SU-DHL-6 (cell line): Measurements from ENCODE around the gene MBTPS2.

Experiments used
- H2AFZ ChIP-seq: fragments of 200-600 bp; sonication (generic); 2 replicates; pipeline ENCODE4 v1.6.1; 2014; ENCODE audit warnings: low read depth, mild to moderate bottlenecking, moderate library complexity, mixed read lengths, antibody characterized with exemption, low read length; ENCODE audit not compliant: severe bottlenecking
- H3F3A ChIP-seq: fragments of 200-600 bp; shearing (Covaris generic); 2 replicates; pipeline ENCODE4 v1.6.0; 2016; ENCODE audit warnings: antibody characterized with exemption, mild to moderate bottlenecking; ENCODE audit not compliant: insufficient read depth
- H3K27ac ChIP-seq: fragments of 200-600 bp; sonication (generic); 2 replicates; pipeline ENCODE4 v1.5.1; 2016; ENCODE audit warnings: low read depth, mild to moderate bottlenecking, low read length, moderate library complexity, mixed read lengths
- H3K27me3 ChIP-seq: fragments of 200-600 bp; sonication (generic), shearing (Covaris generic); 2 replicates; pipeline ENCODE4 v1.6.0; 2014; ENCODE audit warnings: mild to moderate bottlenecking, low read length
- H3K36me3 ChIP-seq: fragments of 200-600 bp; sonication (generic); 2 replicates; pipeline ENCODE4 v1.6.1; 2014; ENCODE audit warnings: mild to moderate bottlenecking, low read length, mixed read lengths
- H3K4me2 ChIP-seq: fragments of 300-600, 200-600 bp; shearing (Covaris generic), sonication (generic); 2 replicates; pipeline ENCODE4 v1.6.0; 2014; ENCODE audit warnings: low read length, low read depth, mild to moderate bottlenecking; ENCODE audit not compliant: poor library complexity, severe bottlenecking
- H3K4me3 ChIP-seq: fragments of 200-600 bp; sonication (generic); 2 replicates; pipeline ENCODE4 v1.5.1; 2014; ENCODE audit warnings: antibody characterized with exemption, low read length, mild to moderate bottlenecking, mixed read lengths; ENCODE audit not compliant: insufficient read depth, poor library complexity, severe bottlenecking
- H3K79me2 ChIP-seq: fragments of 200-600 bp; sonication (generic); 2 replicates; pipeline ENCODE4 v1.6.1; 2014; ENCODE audit warnings: mild to moderate bottlenecking, low read length, moderate library complexity; ENCODE audit not compliant: insufficient read depth
- H3K9ac ChIP-seq: fragments of 200-600 bp; sonication (generic); 2 replicates; pipeline ENCODE4 v1.7.0; 2014; ENCODE audit warnings: mild to moderate bottlenecking, low read length
- H3K9me2 ChIP-seq: fragments of 200-600 bp; sonication (generic); replicated peaks from 2 replicates; pipeline ENCODE4 v1.6.1; 2014; ENCODE audit warnings: low read length; ENCODE audit not compliant: insufficient read depth
- H3K9me3 ChIP-seq: fragments of 200-600 bp; sonication (generic); 2 replicates; pipeline ENCODE4 v1.6.1; 2014; ENCODE audit warnings: low read length, mixed read lengths; ENCODE audit not compliant: insufficient read depth
- H4K20me1 ChIP-seq: fragments of 200-600 bp; sonication (generic); 2 replicates; pipeline ENCODE4 v1.6.1; 2014; ENCODE audit warnings: low read depth, mild to moderate bottlenecking, antibody characterized with exemption, low read length, moderate library complexity, mixed read lengths
- EZH2phosphoT487 ChIP-seq: fragments of 200-600 bp; sonication (generic), shearing (Covaris generic); conservative IDR thresholded peaks from 2 replicates; pipeline ENCODE4 v1.6.1; 2018; ENCODE audit warnings: mild to moderate bottlenecking, antibody characterized with exemption, low read length, moderate library complexity, mixed read lengths
- TF ChIP-seq, protein P1 (sequence below): fragments of 200-600 bp; sonication (generic); IDR thresholded peaks from one replicate; pipeline ENCODE4 v1.5.1; 2017; ENCODE audit warnings: antibody characterized with exemption, mild to moderate bottlenecking, low read length, moderate library complexity; ENCODE audit not compliant: insufficient read depth, poor library complexity, severe bottlenecking

Gene MBTPS2

DNA sequence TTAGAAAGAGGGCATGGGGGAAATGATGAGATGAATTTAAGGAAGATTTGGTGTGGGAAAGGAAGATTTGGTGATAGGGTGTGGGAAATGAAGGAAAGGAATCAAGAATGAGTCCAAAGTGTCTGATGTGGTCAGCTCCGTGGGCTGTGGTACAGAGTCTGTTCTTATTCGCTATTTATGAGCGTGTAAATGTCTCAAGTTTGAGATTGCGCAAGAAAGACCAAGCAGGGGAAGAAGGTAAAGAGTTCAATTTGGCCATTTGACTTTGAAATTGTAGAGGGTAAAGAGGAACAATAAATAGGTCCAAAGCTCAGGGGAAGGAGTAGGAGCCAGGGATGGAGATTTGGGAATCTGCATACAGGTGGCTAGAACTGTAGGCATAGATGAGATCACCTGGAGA lies 89.8 kb downstream of the MBTPS2 start:
- H3K36me3 ChIP-seq: no peaks in the 10 kb centered on the region
- no peak overlapping the region for H3K4me3 ChIP-seq
- H2AFZ ChIP-seq: no peak overlapping the region
- no peaks in the 10 kb centered on the region for H3F3A ChIP-seq
- no peaks in the 10 kb centered on the region for H4K20me1 ChIP-seq
- H3K9ac ChIP-seq: no peak overlapping the region
- H3K9me3 ChIP-seq: no peaks in the 10 kb centered on the region
- H3K27ac ChIP-seq: no peak overlapping the region
- H3K9me2 ChIP-seq: no peaks in the 10 kb centered on the region
- H3K27me3 ChIP-seq: no peaks in the 10 kb centered on the region
- TF ChIP-seq, protein P1, sequence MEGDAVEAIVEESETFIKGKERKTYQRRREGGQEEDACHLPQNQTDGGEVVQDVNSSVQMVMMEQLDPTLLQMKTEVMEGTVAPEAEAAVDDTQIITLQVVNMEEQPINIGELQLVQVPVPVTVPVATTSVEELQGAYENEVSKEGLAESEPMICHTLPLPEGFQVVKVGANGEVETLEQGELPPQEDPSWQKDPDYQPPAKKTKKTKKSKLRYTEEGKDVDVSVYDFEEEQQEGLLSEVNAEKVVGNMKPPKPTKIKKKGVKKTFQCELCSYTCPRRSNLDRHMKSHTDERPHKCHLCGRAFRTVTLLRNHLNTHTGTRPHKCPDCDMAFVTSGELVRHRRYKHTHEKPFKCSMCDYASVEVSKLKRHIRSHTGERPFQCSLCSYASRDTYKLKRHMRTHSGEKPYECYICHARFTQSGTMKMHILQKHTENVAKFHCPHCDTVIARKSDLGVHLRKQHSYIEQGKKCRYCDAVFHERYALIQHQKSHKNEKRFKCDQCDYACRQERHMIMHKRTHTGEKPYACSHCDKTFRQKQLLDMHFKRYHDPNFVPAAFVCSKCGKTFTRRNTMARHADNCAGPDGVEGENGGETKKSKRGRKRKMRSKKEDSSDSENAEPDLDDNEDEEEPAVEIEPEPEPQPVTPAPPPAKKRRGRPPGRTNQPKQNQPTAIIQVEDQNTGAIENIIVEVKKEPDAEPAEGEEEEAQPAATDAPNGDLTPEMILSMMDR: no peak
- no peak for TF ChIP-seq EZH2phosphoT487
- H3K4me2 ChIP-seq: no peak overlapping the region
- no peaks in the 10 kb centered on the region for H3K79me2 ChIP-seq

DNA sequence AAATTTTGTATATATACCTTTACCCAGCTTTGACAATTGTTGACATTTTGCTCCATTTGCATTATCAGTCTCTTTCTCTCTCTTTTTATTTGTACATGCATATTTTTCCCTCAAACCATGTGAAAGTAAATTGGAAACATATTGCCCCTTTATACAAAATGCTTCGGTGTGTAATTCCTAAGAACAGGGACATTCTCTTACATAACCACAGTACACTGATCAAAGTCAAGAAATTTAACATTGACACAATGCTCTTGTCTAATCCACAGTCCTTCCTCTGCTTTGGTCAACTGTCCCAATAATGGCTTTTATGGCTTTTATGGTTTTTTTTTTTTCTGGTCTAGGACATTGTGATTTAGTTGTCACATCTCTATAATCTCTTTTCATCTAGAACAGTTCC lies 91.6 kb downstream of the MBTPS2 start:
- Histone ChIP-seq H3K9me2 (no peaks in the 10 kb centered on the region), H3K9me3 (no peaks in the 10 kb centered on the region), H3K27ac (no peak overlapping the region), H3K79me2 (no peaks in the 10 kb centered on the region), H3K36me3 (no peaks in the 10 kb centered on the region), H3K27me3 (no peaks in the 10 kb centered on the region), H3K9ac (no peak overlapping the region), H3F3A (no peaks in the 10 kb centered on the region), H2AFZ (no peak overlapping the region), H3K4me2 (no peak overlapping the region), H3K4me3 (no peak overlapping the region), H4K20me1 (no peaks in the 10 kb centered on the region)
- no peak for TF ChIP-seq EZH2phosphoT487
- TF ChIP-seq, protein P1: no peak

DNA sequence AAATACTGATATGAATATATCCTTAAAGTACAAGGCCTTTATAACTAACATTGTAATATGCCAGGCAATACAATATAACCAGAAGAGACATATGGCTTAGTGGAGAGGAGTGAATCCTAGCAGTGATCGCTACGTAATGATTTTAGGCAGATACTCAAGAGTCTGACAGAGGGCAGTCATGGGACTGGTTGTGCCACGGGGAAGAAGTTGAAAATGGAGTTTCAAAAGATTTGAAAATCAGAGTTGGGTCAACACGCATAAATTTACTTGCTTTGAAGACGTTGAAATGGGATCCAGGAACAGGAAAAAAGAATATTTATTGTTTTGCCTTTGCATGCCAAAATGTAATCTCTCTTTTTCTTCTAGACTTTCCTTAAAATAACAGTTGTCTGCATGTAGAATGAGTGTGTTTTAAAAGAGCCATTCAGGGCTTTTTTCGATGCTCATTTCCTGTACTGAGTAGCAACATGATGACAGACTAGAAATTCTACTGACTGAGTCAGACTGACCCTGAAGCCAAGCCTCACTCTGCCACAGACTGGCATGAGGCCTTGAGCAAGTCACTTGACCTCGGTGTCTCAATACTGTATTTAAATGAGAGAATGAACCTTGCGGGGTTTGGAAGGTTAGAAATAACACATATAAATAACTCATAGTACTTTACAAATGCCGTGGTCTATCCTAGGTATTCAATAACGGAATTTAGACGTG lies 93.0 kb downstream of the MBTPS2 start:
- no peaks in the 10 kb centered on the region for H3F3A ChIP-seq
- no peaks in the 10 kb centered on the region for H3K9me3 ChIP-seq
- no peak overlapping the region for H3K27ac ChIP-seq
- no peaks in the 10 kb centered on the region for H3K9me2 ChIP-seq
- no peak overlapping the region for H2AFZ ChIP-seq
- no peak overlapping the region for H3K9ac ChIP-seq
- H3K4me3 ChIP-seq: no peak overlapping the region
- no peak overlapping the region for H3K4me2 ChIP-seq
- H4K20me1 ChIP-seq: no peaks in the 10 kb centered on the region
- no peaks in the 10 kb centered on the region for H3K36me3 ChIP-seq
- TF ChIP-seq, protein P1: no peak
- TF ChIP-seq EZH2phosphoT487: no peak
- no peaks in the 10 kb centered on the region for H3K79me2 ChIP-seq
- no peaks in the 10 kb centered on the region for H3K27me3 ChIP-seq
